Neural crest cell (in vitro differentiated cells): ENCODE measurements around the gene WASF2. TPM values are rescaled to one million over a fixed set of nuclear protein-coding genes. Genes with fewer than 3 reads are reported as not detected.
"Not testable (repeated sequence)": the region's sequence is repeated elsewhere in the genome, so short reads cannot be mapped to it uniquely, and the experiment has no call there.

Experiments
- DNase-seq: peaks from one replicate; pipeline ENCODE4 v3.0.0; 2021; ENCODE audit warnings: low read depth, mixed read lengths, low spot score
- H3K27ac Mint-ChIP-seq: one replicate; pipeline ENCODE4 v1.8.0; 2021; ENCODE audit warnings: mild to moderate bottlenecking, mixed read lengths; ENCODE audit not compliant: unreplicated experiment
- H3K27me3 Mint-ChIP-seq: 2 replicates; pipeline ENCODE4 v1.8.0; 2021; ENCODE audit warnings: low read depth, mild to moderate bottlenecking, mixed read lengths
- H3K36me3 Mint-ChIP-seq: 2 replicates; pipeline ENCODE4 v1.8.0; 2021; ENCODE audit warnings: low read depth, mild to moderate bottlenecking, mixed read lengths
- H3K4me1 Mint-ChIP-seq: 2 replicates; pipeline ENCODE4 v1.8.0; 2021; ENCODE audit warnings: mixed read lengths
- H3K4me3 Mint-ChIP-seq: one replicate; pipeline ENCODE4 v1.8.0; 2021; ENCODE audit warnings: mild to moderate bottlenecking, mixed read lengths
- H3K9me3 Mint-ChIP-seq: 2 replicates; pipeline ENCODE4 v1.8.0; 2021; ENCODE audit warnings: mixed read lengths
- total RNA-seq: library from RNA; stranded (reverse); gene quantifications from 2 replicates; pipeline ENCODE4 v1.2.1, GENCODE V29; 2021
- TF ChIP-seq, protein P1 (sequence below): fragments of 200-600 bp; sonication (generic); conservative IDR thresholded peaks from 2 replicates; pipeline ENCODE4 v1.5.0; 2021; ENCODE audit warnings: antibody characterized with exemption, mild to moderate bottlenecking

Gene WASF2
- total RNA-seq, 1 donor from 2014 or later, result 81.9 TPM

DNA sequence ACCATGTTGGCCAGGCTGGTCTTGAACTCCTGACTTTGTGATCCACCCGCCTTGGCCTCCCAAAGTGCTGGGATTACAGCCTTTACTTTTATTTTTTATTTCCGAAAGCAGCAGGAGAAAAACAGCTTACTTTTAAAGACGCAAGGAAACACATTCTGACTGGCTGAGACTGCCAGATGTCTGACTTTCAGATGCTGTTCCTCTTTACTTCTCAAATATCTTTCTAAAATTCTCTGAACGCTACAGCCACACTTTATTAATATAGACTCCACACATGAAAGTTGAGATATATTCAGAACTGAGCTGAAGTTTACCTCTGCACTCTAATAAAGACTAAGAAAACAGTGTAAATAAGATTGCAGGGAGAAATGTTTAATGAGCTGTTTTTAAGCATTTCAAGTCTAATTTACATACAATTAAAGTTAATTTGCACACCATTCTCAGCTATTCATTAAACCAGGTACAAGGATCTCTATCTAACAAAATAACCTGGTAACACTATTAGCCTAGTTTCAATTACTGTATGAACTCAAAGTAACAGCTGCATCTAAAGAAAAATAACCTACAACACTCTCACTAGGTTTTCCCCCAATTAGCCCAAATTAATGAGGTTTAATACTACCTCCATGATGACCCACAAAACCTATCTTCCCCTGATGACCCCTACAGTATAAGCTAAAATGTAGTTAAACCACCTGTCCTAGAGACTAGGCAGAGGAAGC lies 24.9 kb downstream of the WASF2 start:
- no peak overlapping the region for H3K4me3 Mint-ChIP-seq
- no peak for DNase-seq
- no peaks in the 10 kb centered on the region for H3K27me3 Mint-ChIP-seq
- no peaks in the 10 kb centered on the region for H3K9me3 Mint-ChIP-seq
- H3K4me1 Mint-ChIP-seq, result peaks cover 18% of the 10 kb centered on the region
- H3K27ac Mint-ChIP-seq, result no peak overlapping the region
- TF ChIP-seq, protein P1, sequence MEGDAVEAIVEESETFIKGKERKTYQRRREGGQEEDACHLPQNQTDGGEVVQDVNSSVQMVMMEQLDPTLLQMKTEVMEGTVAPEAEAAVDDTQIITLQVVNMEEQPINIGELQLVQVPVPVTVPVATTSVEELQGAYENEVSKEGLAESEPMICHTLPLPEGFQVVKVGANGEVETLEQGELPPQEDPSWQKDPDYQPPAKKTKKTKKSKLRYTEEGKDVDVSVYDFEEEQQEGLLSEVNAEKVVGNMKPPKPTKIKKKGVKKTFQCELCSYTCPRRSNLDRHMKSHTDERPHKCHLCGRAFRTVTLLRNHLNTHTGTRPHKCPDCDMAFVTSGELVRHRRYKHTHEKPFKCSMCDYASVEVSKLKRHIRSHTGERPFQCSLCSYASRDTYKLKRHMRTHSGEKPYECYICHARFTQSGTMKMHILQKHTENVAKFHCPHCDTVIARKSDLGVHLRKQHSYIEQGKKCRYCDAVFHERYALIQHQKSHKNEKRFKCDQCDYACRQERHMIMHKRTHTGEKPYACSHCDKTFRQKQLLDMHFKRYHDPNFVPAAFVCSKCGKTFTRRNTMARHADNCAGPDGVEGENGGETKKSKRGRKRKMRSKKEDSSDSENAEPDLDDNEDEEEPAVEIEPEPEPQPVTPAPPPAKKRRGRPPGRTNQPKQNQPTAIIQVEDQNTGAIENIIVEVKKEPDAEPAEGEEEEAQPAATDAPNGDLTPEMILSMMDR, result no peak
- peaks cover 7% of the 10 kb centered on the region for H3K36me3 Mint-ChIP-seq

DNA sequence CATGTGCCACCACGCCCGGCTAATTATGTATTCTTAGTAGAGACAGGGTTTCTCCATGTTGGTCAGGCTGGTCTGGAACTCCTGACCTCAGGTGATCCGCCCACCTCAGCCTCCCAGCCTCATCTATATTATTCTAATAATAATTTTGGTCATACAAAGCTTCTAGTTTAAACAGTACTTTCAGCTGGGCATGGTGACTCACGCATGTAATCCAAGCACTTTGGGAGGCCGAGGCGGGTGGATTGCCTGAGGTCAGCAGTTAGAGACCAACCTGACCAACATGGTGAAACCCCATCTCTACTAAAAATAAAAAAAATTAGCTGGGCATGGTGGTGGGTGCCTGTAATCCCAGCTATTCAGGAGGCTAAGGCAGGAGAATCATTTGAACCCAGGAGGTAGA lies 26.1 kb downstream of the WASF2 start:
- H3K9me3 Mint-ChIP-seq, DNase-seq, H3K4me3 Mint-ChIP-seq, H3K36me3 Mint-ChIP-seq, H3K4me1 Mint-ChIP-seq, H3K27me3 Mint-ChIP-seq, H3K27ac Mint-ChIP-seq: not testable (repeated sequence)

DNA sequence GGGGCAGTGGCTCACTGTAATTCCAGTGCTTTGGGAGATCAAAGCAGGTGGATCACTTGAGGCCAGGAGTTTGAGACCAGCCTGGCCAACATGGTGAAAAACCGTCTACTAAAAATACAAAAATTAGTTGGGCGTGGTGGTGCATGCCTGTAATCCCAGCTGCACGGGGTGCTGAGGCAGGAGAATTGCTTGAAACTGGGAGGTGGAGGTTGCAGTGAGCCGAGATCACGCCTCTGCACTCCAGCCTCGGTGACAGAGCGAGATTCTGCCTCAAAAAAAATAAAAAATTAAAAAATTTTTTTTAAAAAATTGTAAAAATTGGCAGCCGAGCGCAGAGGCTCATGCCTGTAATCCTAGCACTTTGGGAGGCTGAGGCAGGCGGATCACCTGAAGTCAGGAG lies 31.4 kb downstream of the WASF2 start:
- DNase-seq, H3K4me1 Mint-ChIP-seq, H3K27ac Mint-ChIP-seq, H3K27me3 Mint-ChIP-seq, H3K9me3 Mint-ChIP-seq, H3K36me3 Mint-ChIP-seq, H3K4me3 Mint-ChIP-seq: not testable (repeated sequence)

DNA sequence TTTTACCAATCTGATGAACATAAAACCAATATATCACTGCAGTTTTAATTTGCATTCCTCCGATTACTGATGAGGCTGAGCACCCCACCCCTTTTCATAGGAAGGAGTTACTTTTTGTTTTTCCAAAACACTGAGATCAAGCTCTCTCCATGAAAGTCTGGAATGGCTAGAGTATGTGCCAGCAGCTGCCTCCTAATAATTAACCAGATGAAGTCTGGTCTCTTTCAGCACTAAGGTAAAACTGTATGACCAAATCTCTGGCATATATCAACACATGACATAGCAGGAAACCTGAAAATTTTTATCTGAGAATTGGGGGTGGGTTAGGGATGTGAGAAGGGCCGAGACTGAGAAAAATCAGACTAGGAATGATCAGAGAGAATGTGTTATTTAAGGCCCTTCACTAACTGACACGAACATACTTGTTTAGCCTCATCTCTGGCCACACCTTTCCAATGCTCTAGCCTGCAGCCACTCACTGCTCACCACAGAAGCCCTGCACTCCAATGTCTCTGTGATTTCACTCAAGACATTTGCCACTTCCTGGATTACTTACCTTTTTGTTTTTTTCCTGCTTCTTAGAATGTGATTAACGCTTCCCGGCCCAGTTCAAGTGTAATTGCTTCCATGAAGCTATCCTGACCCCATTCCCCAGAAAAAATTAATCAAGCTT lies 34.7 kb downstream of the WASF2 start:
- Mint-ChIP-seq H3K9me3 (no peaks in the 10 kb centered on the region), H3K27me3 (peaks cover 11% of the 10 kb centered on the region), H3K4me1 (peaks cover 17% of the 10 kb centered on the region), H3K27ac (peak overlapping the region; percentile 23), H3K36me3 (peaks cover 8% of the 10 kb centered on the region), H3K4me3 (no peak overlapping the region)
- DNase-seq, result no peak
- TF ChIP-seq, protein P1, result no peak

DNA sequence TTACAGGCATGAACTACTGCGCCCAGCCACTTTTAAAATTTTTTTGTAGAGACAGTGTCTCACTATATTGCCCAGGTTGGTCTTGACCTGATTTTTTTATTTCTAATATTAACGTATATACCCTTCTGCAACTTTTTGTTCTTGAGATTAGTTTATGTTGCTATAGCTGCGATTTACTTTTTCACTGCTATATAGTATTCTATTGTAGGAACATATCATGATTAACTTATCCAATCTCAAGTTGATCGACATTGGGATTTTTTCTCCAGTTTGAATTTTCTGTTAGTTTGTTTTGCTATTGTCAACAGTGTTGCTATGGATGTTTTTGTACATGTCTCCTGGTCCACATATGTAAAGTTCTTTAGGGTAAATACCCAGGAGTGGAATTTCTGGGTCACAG lies 35.4 kb downstream of the WASF2 start:
- H3K9me3 Mint-ChIP-seq, result no peaks in the 10 kb centered on the region
- peaks cover 17% of the 10 kb centered on the region for H3K4me1 Mint-ChIP-seq
- peaks cover 8% of the 10 kb centered on the region for H3K36me3 Mint-ChIP-seq
- H3K27ac Mint-ChIP-seq, result no peak overlapping the region
- H3K4me3 Mint-ChIP-seq, result no peak overlapping the region
- DNase-seq, result no peak
- TF ChIP-seq, protein P1, result no peak
- H3K27me3 Mint-ChIP-seq, result peaks cover 13% of the 10 kb centered on the region

DNA sequence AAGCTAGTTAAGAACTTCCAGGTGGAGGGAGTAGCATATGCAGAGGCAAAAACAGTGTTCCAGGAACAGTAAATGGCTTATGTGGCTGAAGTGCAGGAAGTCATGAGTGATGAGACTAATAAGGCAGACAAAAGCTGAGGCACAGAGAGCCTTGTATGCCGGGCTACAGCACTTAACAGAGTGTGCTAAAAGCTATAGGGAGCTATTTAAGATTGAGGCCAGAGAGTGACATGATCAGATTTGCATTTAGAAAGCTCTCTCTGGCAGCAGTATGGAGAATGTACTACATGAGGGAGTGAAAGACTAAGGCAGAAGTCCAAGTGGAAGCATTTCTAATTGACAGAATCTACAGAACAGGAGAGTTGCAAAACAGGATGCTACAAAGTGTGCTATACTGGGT lies 38.6 kb downstream of the WASF2 start:
- Mint-ChIP-seq H3K9me3 (no peaks in the 10 kb centered on the region), H3K27me3 (peaks cover 31% of the 10 kb centered on the region), H3K36me3 (peaks cover 8% of the 10 kb centered on the region), H3K4me3 (no peak overlapping the region), H3K27ac (no peak overlapping the region), H3K4me1 (peaks cover 34% of the 10 kb centered on the region)
- no peak for DNase-seq
- TF ChIP-seq, protein P1, result no peak
